Stimulated activated CD8-positive, alpha-beta memory T cell treated with anti-CD3 and anti-CD28 coated beads, Interleukin-4, amount 100 ng/mL, for 48 hours (primary cell): ENCODE results near the gene STAG1.
"Not testable (repeated sequence)": the region's sequence is repeated elsewhere in the genome, so short reads cannot be mapped to it uniquely, and the experiment has no call there.

ENCODE experiments used
- DNase-seq: peaks from one replicate; pipeline ENCODE4 v3.0.0-alpha.2; 2020

The STAG1 gene

DNA sequence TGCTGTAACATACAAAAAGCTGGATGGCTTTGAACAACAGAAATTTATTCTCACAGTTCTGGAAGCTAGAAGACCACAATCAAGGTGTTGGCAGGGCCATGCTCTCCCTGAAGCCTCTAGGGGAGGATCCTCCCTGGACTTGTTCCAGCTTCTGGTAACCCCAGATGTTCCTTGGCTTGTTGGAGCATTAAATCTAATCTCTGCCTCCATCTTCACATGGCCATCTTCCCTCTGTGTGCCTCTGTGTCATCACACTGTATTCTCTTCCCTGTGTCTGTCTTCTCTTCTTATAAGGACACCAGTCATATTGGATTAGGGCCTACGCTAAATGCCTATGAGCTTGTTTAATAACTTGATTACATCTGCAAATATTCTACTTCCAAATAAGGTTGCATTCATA lies 109.5 kb downstream of the STAG1 start:
- no peak for DNase-seq

DNA sequence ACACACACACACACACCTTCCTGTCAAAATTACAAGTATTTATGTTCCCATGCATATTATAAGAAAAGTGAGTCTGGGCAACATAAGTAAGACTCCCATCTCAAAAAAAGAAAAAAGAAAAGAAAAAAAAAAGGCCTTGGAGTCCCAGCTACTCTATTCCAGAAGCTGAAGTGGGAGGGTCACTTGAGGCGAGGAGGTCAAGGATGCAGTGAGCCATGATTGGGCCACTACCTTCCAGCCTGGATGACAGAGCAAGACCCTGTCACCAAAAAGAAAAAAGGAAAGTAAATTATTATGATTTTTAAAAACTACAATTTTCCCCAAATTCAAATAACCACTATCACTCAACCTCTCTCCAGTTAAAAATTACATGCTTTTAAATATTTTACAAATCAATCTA lies 113.1 kb downstream of the STAG1 start:
- DNase-seq = no peak

DNA sequence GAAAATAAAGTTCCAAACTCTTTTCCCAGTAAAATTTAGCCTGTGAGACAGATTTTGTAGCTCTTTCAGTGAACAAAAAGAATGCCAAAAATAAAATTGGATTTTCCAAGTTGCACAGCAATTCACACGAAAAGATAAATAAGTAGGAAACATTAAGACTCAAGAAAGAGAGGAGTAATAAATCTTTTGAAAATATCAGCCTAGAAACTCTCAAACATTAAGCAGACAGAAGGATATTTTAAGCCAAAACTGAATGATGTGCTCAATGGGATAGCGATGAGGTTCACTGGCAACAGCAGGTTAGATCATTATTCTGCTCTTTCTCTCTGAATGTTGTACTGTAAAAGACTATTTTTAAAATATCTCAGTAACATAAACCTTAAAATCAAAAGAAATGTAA lies 115.0 kb downstream of the STAG1 start:
- DNase-seq = no peak

DNA sequence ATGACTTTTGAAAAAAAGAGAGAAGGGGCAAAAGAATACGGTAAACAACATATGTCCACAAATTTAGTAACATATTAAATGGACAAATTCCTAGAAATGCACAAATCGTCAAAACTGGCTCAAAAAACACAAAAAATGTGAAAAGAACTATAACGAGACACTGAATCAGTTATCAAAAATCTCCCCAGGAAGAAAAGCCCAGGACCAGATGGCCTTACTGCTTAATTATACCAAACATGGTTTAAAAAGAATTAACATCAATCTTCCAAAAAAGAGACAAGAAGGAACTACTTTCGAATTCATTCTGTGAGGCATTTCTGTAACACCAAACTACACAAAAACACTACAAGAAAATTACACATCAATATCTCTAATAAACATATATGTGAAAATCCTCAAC lies 117.4 kb downstream of the STAG1 start:
- DNase-seq = no peak

DNA sequence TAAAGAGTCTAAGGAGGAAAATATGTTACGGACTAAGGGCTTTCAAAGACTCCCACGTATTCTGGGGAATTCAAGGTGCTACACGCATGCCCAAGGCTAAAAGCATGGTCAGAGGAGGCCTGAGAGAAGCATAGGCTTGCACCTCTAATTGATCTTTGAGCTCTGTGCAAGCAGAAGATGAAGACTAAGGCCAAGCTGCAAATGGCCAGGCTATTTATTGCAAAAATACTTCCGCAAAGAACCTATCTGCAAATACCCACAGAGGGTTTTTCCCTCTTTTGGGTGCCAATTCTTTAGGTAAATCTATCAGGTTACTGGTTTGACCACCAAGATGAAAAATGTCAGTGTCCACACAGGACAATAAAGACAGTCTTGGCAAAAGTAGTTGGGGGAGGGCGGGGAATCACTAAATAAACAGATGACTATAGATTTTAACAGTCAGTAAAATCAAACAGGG lies 119.5 kb downstream of the STAG1 start:
- no peak for DNase-seq

DNA sequence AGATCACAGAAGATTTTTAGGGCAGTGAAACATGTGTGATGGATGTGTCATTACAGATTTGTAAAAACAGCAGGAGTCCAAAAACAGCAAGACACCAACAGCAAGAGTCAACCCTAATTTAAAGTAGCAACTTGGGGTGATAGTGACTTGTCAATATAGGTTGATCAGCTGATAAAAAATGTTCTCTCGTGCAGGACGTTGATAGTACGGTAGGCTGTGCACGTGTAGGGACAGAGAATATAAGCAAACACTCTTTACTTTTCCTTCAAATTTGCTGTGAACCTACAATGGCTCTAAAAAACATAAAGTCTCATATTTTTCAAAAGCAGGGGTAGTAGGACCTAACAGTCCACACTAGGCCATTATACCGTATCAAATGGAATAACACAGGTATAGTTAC lies 120.8 kb downstream of the STAG1 start:
- no peak for DNase-seq

DNA sequence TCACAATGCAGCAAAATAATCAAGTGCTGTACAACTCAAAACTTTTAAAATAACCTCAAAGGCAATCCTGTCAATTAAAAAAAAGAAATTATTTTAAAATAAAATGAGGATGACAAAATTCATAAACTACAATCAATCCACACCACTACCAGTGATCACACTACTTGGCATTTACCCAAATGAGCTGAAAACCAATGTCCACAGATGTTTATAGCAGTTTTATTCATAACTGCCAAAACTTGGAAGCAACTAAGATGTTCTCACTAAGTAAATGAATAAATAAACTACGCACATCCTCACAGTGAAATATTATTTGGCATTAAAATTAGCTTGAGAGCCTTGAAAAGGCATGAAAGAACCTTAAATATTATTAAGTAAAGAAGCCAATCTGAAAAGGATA lies 121.3 kb downstream of the STAG1 start:
- DNase-seq = no peak

DNA sequence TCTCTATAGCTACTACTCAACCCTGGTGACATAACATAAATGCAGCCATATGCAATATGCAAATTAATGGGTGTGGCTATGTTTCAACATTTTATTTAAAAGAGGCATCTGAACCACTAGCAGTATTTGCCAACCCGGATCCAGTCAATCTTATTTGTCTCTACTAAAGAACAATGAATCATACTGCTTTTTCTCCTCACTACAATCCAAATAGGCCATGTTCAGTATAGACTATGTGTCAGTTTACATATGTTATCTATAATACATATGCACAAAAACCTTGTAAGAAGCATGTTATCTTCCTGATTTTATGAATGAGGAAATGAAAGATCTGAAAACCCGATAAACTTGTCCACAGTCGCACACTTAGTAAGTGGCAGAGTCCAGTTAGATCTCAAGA lies 125.7 kb downstream of the STAG1 start:
- DNase-seq = no peak

DNA sequence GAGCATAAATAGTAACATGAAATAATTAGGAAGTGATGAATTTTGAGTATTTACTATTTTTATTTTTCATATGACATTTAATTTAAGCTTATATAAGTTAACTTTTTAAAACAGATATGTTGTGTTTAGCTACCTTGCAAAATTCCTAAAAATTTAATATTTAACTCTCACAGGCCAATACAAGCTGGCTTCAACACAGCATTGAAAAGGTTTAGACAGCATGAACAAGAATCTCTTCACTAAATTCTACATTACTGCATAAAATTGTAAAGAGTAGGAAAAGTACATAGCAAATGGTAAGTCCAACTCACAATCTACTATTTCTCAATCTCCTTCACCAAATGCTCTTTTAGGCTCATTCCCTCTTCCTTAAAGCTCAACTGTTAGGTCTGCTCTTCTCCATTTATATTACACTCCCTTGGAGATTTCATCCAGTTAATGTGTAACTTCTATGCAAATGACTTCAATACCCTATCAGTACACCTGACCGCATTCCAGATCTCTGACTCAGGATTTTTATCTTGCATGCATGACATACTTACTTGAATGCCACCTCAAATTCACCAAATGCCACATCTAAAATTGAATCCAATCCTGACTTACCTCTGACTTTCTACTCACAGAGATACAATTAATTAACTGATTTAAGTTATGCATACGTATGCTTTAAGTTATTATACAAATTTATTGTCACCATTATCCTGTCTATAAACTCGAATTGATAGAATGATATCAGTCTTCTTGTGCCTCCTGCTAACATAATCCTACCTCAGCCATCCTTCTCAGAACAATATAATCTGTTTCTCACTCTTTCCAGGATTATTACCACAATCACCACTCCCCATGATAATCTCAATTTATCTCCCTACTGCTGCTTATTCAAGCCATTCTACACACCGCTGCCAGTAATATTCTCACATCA lies 127.0 kb downstream of the STAG1 start:
- DNase-seq = no peak

DNA sequence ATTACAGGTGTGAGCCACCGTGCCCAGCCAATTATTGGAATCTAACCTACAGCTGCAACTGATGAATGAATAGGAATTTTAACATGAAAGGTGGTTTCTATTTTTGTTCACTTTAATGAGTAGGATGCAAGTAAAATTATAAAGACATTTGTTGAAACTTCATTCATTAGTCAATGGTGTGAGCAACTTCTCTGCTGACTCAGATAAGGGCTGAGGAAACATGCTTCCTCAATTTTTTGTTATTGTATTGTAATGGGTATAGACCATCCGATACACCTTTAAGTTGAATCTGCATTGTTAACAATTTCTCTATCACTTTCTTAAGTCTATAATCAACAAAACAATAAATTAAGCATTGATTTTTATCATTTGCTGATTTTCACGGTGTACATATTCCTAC lies 127.8 kb downstream of the STAG1 start:
- no peak for DNase-seq

DNA sequence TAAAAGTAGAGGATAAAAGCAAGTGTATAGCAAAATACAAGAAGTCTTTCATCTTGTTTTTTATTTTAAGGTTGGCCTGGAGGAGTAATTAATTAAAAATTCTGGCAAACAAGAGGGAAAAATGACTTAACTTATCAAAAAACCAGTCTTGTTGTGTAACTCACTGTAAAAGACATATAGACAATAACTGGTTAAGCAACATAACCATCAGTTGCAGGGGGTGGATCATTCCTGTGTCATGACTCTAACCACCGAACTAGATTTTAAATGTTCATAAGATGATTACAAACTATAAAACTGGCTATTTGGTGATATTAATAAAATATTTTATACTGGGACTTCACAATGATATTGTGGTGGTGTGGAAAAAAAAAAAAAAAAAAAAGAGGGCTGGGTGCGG lies 130.6 kb downstream of the STAG1 start:
- no peak for DNase-seq

DNA sequence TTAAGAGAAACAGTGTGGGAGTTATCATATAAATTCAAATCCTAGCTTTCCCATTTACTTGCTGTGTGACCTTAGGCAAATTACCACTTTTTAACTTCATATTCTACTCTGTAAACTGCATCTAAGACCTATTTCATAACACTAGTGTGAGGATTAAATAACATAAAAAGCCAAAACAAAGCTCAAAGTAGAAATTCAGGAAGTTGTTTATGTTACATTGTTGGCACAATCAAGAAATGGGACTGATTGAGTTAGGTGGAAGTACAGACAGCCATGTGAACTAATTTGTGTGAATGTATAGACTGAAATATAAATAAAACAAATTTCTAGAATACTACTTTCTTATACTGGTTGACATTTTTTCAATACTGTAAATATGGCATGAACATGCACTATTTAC lies 131.7 kb downstream of the STAG1 start:
- no peak for DNase-seq

DNA sequence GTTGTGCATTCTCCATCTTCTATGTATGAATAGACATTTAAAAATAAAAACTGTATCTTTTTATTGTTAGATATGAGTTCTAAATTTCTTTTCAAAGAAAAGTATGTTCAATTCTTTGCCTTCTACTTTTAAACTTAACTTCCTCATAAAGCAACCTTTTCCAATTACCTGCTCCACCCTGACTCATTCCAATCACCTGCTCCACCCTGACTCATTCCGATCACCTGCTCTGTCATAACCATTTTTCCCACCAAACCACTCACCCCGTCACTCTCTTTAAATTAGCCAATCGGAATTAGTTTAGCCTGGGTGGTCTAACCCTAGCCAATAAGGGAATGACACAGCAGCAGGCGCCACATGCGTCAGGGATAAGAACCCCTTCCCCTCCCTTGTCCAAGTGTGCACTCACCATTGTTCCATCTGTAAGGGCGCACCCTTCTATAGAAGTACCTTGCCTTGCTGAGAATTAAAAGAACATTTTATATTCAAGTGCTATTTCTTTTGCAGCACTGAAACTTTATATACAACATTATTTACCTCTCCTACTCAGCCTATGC lies 134.1 kb downstream of the STAG1 start:
- DNase-seq = not testable (repeated sequence)

DNA sequence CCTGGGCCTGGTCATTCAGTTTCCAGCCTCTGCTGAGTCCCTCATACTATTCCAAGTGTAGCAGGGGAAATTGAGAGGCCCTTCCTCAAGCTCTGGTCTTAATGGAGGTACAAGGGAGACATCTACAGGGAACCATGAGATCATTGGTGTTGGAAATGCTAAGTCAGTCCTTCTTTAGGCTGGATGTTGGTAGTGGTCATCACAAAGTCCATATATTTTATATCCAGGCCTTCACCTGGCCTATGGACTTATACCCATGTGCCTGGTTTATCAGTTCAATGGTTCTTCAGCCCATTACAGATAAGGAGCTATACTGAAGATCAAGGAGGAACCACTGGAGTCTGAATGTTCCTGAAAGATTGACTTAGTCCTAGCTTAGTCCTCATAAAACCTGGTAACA lies 135.0 kb downstream of the STAG1 start:
- DNase-seq = no peak

DNA sequence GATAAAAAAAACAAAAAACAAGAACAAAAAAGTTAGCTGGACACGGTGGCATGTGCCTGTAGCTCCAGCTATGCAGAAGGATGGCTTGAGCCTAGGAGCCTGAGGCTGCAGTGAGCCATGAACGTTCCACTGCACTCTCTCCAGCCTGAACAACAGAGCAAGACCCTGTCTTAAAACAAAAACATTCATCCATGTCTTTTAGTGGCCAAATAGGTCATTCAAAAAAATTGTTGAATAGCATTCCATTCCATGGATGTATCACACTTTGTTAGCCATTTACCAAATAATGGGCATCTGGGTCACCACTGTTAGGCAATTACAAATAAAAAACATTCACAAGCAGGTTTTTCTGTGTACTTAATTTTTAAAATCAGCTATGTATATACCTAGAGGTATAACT lies 139.7 kb downstream of the STAG1 start:
- DNase-seq = no peak

DNA sequence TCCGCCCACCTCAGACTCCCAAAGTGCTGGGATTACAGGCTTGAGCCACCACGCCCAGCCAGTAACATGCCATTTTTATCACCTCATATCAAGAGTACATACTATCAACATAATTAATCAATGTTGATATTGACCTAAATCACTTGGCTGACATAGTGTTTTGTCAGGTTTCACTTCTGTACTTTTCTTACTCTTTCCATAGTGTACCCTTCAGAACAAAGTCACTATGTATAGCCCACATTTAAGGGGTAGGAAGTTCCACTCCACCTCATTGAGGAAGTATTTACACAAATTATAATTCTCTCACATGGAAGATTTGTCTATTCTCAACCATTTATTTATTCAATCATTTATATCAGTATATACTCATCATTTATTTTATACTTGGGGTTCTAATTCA lies 145.2 kb downstream of the STAG1 start:
- no peak for DNase-seq

DNA sequence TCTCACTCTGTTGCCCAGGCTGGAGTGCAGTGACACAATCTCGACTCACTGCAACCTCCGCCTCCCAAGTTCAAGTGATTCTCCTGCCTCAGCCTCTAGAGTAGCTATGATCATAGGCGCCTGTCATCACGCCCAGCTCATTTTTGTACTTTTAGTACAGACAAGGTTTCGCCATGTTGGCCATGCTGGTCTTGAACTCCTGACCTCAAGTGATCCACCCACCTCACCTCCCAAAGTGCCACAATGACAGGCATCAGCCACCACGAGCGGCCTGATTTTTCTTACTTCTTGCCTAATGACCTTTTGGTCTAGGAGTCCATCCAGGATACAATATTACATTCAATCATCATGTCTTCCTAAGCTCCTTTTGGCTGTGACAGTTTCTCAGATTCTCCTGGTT lies 146.0 kb downstream of the STAG1 start:
- DNase-seq = peak; percentile 27

DNA sequence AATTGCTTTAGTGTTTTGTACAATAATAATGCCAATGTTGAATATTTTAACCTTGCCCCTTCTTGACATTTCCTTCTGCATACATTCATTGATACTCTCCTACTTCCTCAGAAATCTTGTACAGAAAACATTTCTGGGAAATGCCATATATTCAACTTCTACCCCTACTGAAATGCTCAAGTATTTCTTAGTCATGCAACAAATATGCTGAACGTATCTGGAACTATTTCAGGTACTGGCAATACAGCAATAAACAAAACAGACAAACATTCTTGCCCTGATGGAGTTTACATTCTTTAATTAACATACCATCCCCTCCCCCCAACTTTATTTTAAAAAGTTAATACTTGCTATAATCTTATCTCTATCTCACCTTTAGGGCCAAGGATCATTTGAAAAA lies 147.2 kb downstream of the STAG1 start:
- DNase-seq = no peak

DNA sequence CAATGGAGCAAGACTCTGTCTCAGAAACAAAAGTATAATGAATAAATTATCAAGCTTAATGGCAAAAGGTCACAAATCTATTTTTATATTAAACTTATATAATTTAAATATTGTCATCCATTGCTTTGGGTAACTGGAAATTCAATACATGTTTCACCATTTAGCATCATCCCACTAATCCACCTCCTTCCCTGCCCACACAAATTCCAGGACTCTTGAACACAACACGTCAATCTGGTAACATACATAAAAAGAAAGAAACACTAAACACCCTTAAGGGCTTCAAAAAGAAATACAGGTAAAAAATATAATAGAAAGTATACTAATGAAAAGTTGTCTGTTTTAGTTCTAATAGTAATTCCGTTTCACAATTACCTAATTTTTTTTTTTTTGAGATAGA lies 149.4 kb downstream of the STAG1 start:
- DNase-seq = no peak

DNA sequence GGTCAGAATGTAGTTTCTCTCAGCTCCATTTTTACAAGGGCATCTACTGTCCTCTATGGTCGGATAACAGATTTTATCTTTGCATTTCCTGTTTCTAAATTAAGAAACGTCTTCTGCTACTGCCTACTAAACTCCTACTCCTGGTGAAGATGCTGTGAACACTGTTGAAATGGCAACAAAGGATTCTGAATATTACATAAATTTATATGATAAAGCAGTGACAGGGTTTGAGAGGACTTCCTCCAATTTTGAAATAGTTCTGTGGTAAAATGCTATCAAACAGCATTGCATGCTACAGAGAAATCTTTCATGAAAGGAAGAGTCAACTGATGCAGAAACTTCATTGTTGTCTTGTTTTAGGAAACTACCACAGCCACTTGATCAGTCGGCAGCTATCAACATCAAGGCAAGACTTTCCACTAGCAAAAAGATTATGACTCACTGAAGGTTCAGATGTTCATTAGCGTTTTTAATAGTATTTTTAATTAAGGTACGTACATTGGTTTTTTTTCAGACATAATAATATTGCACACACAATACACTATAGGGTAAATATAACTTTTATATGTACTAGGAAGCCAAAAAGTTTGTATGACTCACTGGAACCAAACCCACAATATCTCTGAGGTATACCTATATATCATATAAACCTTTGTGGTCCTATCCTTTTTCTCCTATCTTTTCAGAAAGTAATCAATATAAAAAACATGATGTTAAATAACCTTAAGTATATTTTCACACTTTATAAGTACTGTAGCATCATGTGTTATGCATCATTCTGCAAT lies 156.1 kb downstream of the STAG1 start:
- no peak for DNase-seq

DNA sequence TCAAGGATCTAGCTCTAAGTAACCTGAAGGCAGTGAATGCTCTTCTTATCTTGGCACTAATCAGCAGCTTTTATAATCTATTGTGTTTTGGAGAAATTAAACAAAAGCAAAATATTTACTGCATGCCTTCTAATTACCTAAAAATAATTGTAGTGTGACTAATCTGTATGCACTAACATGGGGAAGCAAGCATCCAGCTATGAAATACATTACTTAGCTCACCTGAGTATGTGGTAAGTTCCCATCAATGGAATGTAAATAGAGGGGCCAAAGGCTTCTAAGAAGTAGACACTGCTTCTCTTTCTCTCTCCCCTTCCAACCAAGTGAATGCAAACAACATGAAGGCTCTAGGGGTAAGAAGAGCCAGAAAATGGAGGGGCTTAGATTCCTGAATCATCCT lies 165.6 kb downstream of the STAG1 start:
- DNase-seq = no peak

DNA sequence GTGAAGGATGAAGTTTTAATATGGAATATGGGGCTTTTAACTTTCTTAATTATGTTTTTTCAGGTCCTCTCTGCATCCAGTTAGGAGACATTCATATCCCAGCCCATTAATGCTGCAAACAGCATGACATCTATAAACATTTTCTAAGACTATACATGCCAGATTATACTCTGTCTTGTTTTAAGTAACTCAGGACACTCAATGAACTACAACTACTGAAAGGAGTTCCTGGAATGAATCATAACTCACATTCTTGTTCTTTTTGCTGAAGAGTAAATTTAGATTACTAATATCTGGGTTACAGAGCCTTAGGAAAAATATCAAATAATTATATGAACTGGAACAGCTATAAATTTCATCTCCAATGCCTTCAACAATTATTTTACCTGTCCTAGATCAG lies 167.4 kb downstream of the STAG1 start:
- DNase-seq = no peak

DNA sequence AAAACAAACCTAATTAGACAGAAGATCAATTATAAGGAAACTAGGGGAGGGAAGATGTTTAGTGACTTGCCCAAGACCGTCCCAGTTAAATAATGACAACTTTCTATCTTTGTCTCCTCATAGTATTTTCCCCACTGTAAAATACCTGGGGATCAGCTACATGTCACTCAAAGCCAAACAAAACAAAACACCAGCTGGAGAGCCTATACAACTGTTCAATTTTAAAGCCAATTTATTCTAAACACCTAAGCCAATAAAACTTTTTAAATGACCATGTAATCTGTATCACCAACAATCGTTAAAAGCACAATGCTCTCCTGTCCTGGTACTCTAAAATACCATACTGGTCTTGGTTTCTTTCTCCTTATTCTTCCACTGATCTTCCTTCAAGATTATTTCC lies 168.4 kb downstream of the STAG1 start:
- DNase-seq = no peak

DNA sequence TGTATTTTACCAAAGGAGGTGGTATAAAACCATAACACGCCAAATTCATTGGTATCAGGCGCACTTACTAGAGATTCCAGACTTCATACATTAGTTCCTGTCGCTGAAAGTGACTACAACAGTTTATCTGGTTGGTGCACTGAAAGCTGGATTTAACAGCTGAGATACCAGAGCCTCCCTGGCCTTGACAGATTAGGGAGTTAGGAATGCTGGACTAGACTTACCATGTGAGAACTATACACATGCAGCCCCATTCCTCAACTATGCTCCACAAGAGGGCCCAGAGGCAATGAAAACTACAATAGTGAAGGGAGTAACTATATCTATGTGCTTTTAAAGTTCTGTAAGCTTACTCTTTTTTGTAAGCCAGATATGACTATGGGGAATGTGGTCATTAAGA lies 174.4 kb downstream of the STAG1 start:
- no peak for DNase-seq
